Endothelial cell of umbilical vein (primary cell): ENCODE results near the gene DCPS. TPM values are rescaled to one million over a fixed set of nuclear protein-coding genes. Genes with fewer than 3 reads are reported as not detected.

Experiments
- BruUV-seq: library from RNA; stranded (reverse); fragments of 400-500 nt; replicated peaks from 2 replicates; lab custom pipeline; 2021; lab: Mats Ljungman, UMichigan
- CTCF ChIA-PET: fragments of 300-600, 350-600 bp; sonication (Branson Sonifier 250); formaldehyde crosslinking; loops from one replicate; lab custom pipeline; 2021; ENCODE audit warnings: antibody characterized with exemption, inconsistent platforms; lab: Charles Lee
- POLR2A ChIA-PET: fragments of 300-600, 350-600 bp; sonication (Branson Sonifier 250); formaldehyde crosslinking; loops from one replicate; lab custom pipeline; 2021; ENCODE audit warnings: antibody characterized with exemption, inconsistent platforms; lab: Charles Lee
- DNase-seq: peaks from one replicate; pipeline ENCODE4 v3.0.0-alpha.2; 2011; ENCODE audit warnings: low read depth, low spot score
- FAIRE-seq: peaks from 2 replicates; lab custom pipeline; 2011; peaks lifted over from hg19 to GRCh38; lab: Jason Lieb, UNC
- H2AFZ ChIP-seq: 2 replicates; pipeline ENCODE4 v1.6.0; 2012; ENCODE audit warnings: low read depth, low read length, control low read depth, inconsistent platforms
- H3K27ac ChIP-seq: 2 replicates; pipeline ENCODE4 v1.5.1; 2011; ENCODE audit warnings: low read depth, mild to moderate bottlenecking, control low read depth, low read length, moderate library complexity; ENCODE audit not compliant: insufficient read depth
- H3K27me3 ChIP-seq, 2 experiments: 2 replicates each; pipeline versions ENCODE4 v1.6.0 to v1.6.1; 2011; ENCODE audit warnings: low read length in 2 of 2, mixed read lengths in 1 of 2; ENCODE audit not compliant: control insufficient read depth in 2 of 2, insufficient read depth in 2 of 2
- H3K36me3 ChIP-seq, 2 experiments: 2 replicates in 1 of 2; 3 replicates in 1 of 2; pipeline ENCODE4 v1.5.1; 2011; ENCODE audit warnings: low read length in 2 of 2, mild to moderate bottlenecking in 1 of 2, moderate library complexity in 1 of 2; ENCODE audit not compliant: control insufficient read depth in 2 of 2, insufficient read depth in 2 of 2; ENCODE audit errors: extremely low read depth in 1 of 2
- H3K4me1 ChIP-seq: 3 replicates; pipeline ENCODE4 v1.5.1; 2011; ENCODE audit warnings: mild to moderate bottlenecking, low read length; ENCODE audit not compliant: control insufficient read depth, insufficient read depth; ENCODE audit errors: extremely low read depth
- H3K4me2 ChIP-seq: 2 replicates; pipeline ENCODE4 v1.6.1; 2011; ENCODE audit warnings: low read length, control low read depth, mixed read lengths; ENCODE audit not compliant: insufficient read depth
- H3K4me3 ChIP-seq, 3 experiments: fragments of 200-600 bp in 1 of 3; sonication (generic), shearing (Covaris generic) in 1 of 3; replicated peaks in 1 of 3; 2 replicates each; pipeline ENCODE4 v1.5.1; 2011 to 2016; ENCODE audit warnings: control low read depth in 3 of 3, low read length in 3 of 3, mild to moderate bottlenecking in 2 of 3, inconsistent platforms in 1 of 3, low read depth in 1 of 3, moderate library complexity in 1 of 3; ENCODE audit not compliant: insufficient read depth in 1 of 3
- H3K79me2 ChIP-seq: 2 replicates; pipeline ENCODE4 v1.6.0; 2012; ENCODE audit warnings: low read length, inconsistent platforms; ENCODE audit not compliant: control insufficient read depth, insufficient read depth
- H3K9ac ChIP-seq: replicated peaks from 2 replicates; pipeline ENCODE3; 2011; ENCODE audit warnings: low read length, control low read depth; ENCODE audit not compliant: insufficient read depth; ENCODE audit errors: extremely low read depth
- H3K9me1 ChIP-seq: replicated peaks from 3 replicates; pipeline ENCODE4 v1.6.0; 2011; ENCODE audit warnings: mild to moderate bottlenecking, low read length; ENCODE audit not compliant: control insufficient read depth, insufficient read depth; ENCODE audit errors: extremely low read depth
- H3K9me3 ChIP-seq: replicated peaks from 2 replicates; pipeline ENCODE4 v1.5.1; 2012; ENCODE audit warnings: low read length, inconsistent platforms; ENCODE audit not compliant: control insufficient read depth, insufficient read depth
- H4K20me1 ChIP-seq: replicated peaks from 2 replicates; pipeline ENCODE3; 2011; ENCODE audit warnings: mild to moderate bottlenecking, low read length; ENCODE audit not compliant: control insufficient read depth, insufficient read depth; ENCODE audit errors: extremely low read depth
- EZH2 ChIP-seq: IDR thresholded peaks from 2 replicates; pipeline ENCODE4 v1.6.1; 2012; ENCODE audit warnings: borderline replicate concordance, low read depth, mild to moderate bottlenecking, moderate library complexity, low read length, inconsistent platforms; ENCODE audit not compliant: severe bottlenecking
- FOS ChIP-seq: IDR thresholded peaks from 2 replicates; pipeline ENCODE4 v1.6.1; 2011; ENCODE audit warnings: mild to moderate bottlenecking, low read length, moderate library complexity, borderline replicate concordance; ENCODE audit not compliant: insufficient read depth
- GATA2 ChIP-seq: IDR thresholded peaks from 2 replicates; pipeline ENCODE4 v1.7.0; 2011; ENCODE audit warnings: low read depth, mild to moderate bottlenecking, moderate library complexity, mixed read lengths, low read length; ENCODE audit not compliant: insufficient read length, insufficient read depth
- JUN ChIP-seq: IDR thresholded peaks from 2 replicates; pipeline ENCODE4 v1.6.1; 2011; ENCODE audit warnings: borderline replicate concordance, low read depth; ENCODE audit not compliant: insufficient read length, insufficient read depth
- POLR2A ChIP-seq: IDR thresholded peaks from 2 replicates; pipeline ENCODE4 v1.6.1; 2012; ENCODE audit warnings: low read depth, mild to moderate bottlenecking, control low read depth, low read length
- POLR2AphosphoS5 ChIP-seq: IDR thresholded peaks from 2 replicates; pipeline ENCODE4 v1.6.1; 2012; ENCODE audit warnings: low read depth, mild to moderate bottlenecking, control low read depth, low read length, moderate library complexity; ENCODE audit not compliant: insufficient read depth
- dilution Hi-C: fragments of 300-500 bp; cut with MboI; formaldehyde crosslinking; loops from one replicate; pipeline ENCODE4 v1.15.0; 2019; ENCODE audit warnings: low sequenced_read_pairs; ENCODE audit not compliant: extremely low pct_ligation_motif_present
- intact Hi-C: fragments of 100-400 bp; cut with micrococcal nuclease; formaldehyde crosslinking; loops from one replicate; pipeline ENCODE4 v1.10.0; 2022
- polyA plus RNA-seq, 4 experiments: library from polyadenylated mRNA; depleted of rRNA in 3 of 4; stranded (reverse) in 3 of 4; unstranded in 1 of 4; fragments of >200 nt; gene quantifications; 2 replicates each; pipeline versions ENCODE4 v1.2.1 to v1.2.3, GENCODE V29; 2011 to 2012; ENCODE audit warnings: missing spikeins in 1 of 4
- total RNA-seq: library from RNA; stranded (reverse); gene quantifications from 2 replicates; pipeline ENCODE4 v1.2.3, GENCODE V29; 2021
- TF ChIP-seq, protein P1 (sequence below): IDR thresholded peaks from 2 replicates; pipeline ENCODE4 v1.6.1; 2011; ENCODE audit not compliant: insufficient read depth, insufficient read length

Gene DCPS
- total and polyA plus RNA-seq, 2 donors (not counting 3 experiments of a cell fraction or from before 2014, with no cell fraction given): 19.6 to 36.0 TPM

DNA sequence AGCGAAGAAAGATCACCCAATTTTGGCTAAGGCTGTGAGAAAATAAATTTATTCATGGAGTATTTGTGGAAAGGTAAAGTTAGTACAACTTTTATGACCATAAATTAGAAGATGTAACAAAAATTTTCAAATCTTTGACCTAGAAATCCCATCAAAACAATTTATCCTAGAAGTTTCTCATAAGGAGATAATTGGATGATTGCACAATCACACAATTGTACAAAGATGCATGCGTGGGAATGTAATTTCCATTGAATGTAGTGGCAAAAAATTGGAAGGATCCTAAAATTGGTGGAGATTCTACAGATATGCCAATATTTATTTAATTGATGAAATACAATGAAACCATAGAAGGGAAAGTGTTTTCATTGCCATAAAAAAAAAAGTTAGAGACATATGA lies 46.7 kb upstream of the DCPS start:
- no TSS peak for BruUV-seq
- no peaks in the 10 kb centered on the region for H3K4me1 ChIP-seq
- ChIA-PET POLR2A (no interaction called here), CTCF (no interaction called here)
- dilution Hi-C loops: no loop called here
- peaks cover 13 to 17% of the 10 kb centered on the region in 2 experiments for H3K36me3 ChIP-seq
- DNase-seq (no peak), FAIRE-seq (no peak)
- intact Hi-C loops: no loop called here
- H3K4me3 ChIP-seq: no peak overlapping the region
- no peaks in the 10 kb centered on the region for H3K79me2 ChIP-seq
- H3K9ac ChIP-seq: no peak overlapping the region
- TF ChIP-seq, protein P1, sequence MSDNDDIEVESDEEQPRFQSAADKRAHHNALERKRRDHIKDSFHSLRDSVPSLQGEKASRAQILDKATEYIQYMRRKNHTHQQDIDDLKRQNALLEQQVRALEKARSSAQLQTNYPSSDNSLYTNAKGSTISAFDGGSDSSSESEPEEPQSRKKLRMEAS: no peak
- no peak for TF ChIP-seq JUN
- no peak for TF ChIP-seq POLR2AphosphoS5
- no peak for TF ChIP-seq GATA2
- TF ChIP-seq EZH2: no peak
- H3K9me3 ChIP-seq: no peaks in the 10 kb centered on the region
- H3K27ac ChIP-seq: no peak overlapping the region
- H2AFZ ChIP-seq: no peak overlapping the region
- H4K20me1 ChIP-seq: no peaks in the 10 kb centered on the region
- no peaks in the 10 kb centered on the region for H3K27me3 ChIP-seq
- H3K4me2 ChIP-seq: no peak overlapping the region
- peaks cover 3% of the 10 kb centered on the region for H3K9me1 ChIP-seq

DNA sequence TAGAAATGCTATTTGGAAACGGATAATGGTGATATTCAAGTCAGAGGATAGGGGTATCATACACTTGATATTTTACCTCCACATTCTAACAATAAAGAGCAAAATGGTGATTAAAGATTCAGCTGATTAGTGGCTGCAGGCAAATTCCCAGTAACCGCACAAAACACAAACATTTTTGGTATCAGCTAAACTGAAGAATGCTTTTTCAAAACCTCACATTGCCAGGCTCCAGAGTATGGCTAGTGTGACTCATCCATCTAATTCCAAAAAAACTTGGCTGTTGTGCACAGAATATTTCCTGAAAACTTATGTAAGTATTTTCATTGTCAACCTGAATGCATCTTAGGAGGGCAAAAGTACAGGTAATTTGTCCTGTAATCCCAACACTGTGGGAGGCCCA lies 46.1 kb upstream of the DCPS start:
- dilution Hi-C loops: no loop called here
- POLR2A ChIA-PET: no interaction called here
- H3K27ac ChIP-seq: no peak overlapping the region
- no peak overlapping the region for H3K4me2 ChIP-seq
- H3K4me3 ChIP-seq: no peak overlapping the region
- TF ChIP-seq FOS (no peak), JUN (no peak), POLR2AphosphoS5 (no peak), POLR2A (no peak)
- TF ChIP-seq, protein P1: no peak
- H3K4me1 ChIP-seq: no peaks in the 10 kb centered on the region
- BruUV-seq: no TSS peak
- peaks cover 3% of the 10 kb centered on the region for H3K9me1 ChIP-seq
- no peaks in the 10 kb centered on the region for H3K27me3 ChIP-seq
- H3K9me3 ChIP-seq: no peaks in the 10 kb centered on the region
- intact Hi-C loops: no loop called here
- CTCF ChIA-PET: no interaction called here
- no peak overlapping the region for H2AFZ ChIP-seq
- no peak for FAIRE-seq
- H3K9ac ChIP-seq: no peak overlapping the region
- DNase-seq: no peak
- H3K36me3 ChIP-seq: peaks cover 16 to 19% of the 10 kb centered on the region in 2 experiments
- H4K20me1 ChIP-seq: no peaks in the 10 kb centered on the region
- no peaks in the 10 kb centered on the region for H3K79me2 ChIP-seq
